Mammary epithelial cell (primary cell): Measurements from ENCODE around the gene STARD10.

Experiments used
- EZH2 ChIP-seq: IDR thresholded peaks from 2 replicates; pipeline ENCODE4 v1.6.1; 2012; ENCODE audit warnings: low read length, inconsistent platforms, borderline replicate concordance
- TF ChIP-seq, protein P1 (sequence below), 2 donors: IDR thresholded peaks in 1 of 2; conservative IDR thresholded peaks in 1 of 2; 2 replicates each; pipeline ENCODE4 v1.5.1; 2011 to 2012; ENCODE audit warnings: inconsistent platforms in 2 of 2, low read length in 2 of 2, mild to moderate bottlenecking in 2 of 2, control low read depth in 1 of 2, low read depth in 1 of 2; ENCODE audit not compliant: insufficient read depth in 1 of 2; ENCODE audit errors: extremely low read depth in 1 of 2

- TF ChIP-seq, protein P1, sequence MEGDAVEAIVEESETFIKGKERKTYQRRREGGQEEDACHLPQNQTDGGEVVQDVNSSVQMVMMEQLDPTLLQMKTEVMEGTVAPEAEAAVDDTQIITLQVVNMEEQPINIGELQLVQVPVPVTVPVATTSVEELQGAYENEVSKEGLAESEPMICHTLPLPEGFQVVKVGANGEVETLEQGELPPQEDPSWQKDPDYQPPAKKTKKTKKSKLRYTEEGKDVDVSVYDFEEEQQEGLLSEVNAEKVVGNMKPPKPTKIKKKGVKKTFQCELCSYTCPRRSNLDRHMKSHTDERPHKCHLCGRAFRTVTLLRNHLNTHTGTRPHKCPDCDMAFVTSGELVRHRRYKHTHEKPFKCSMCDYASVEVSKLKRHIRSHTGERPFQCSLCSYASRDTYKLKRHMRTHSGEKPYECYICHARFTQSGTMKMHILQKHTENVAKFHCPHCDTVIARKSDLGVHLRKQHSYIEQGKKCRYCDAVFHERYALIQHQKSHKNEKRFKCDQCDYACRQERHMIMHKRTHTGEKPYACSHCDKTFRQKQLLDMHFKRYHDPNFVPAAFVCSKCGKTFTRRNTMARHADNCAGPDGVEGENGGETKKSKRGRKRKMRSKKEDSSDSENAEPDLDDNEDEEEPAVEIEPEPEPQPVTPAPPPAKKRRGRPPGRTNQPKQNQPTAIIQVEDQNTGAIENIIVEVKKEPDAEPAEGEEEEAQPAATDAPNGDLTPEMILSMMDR (conservative IDR thresholded peaks at IDR 0.05 in 1 of 2, IDR thresholded peaks at IDR 0.05 in 1 of 2; ENCODE audit: extremely low read depth in 1 of 2, insufficient read depth in 1 of 2, low read depth in 1 of 2, low read length in 2 of 2), result no peak
- TF ChIP-seq EZH2, result no peak
These were observed 63.6 kb downstream of the STARD10 start for GRCh38 chr11:72730243-72730642.
